GM18511 (cell line): ENCODE measurements around the gene GPRC5D.

Source experiments
- ATAC-seq: cut with Tn5 transposase; IDR thresholded peaks from one replicate; pipeline ENCODE4 v1.9.1; 2021; ENCODE audit warnings: mild to moderate bottlenecking, moderate library complexity; ENCODE audit not compliant: unreplicated experiment

Gene GPRC5D

GRCh38 chr12:12979731-12980259 lies 27.8 kb upstream of the GPRC5D start:
- no peak for ATAC-seq

- no peak for ATAC-seq
These were observed 27.2 kb upstream of the GPRC5D start for GRCh38 chr12:12979126-12979525.

GRCh38 chr12:12977231-12977630 lies 25.3 kb upstream of the GPRC5D start:
- ATAC-seq: no peak

GRCh38 chr12:12976366-12976765 lies 24.4 kb upstream of the GPRC5D start:
- no peak for ATAC-seq

GRCh38 chr12:12975322-12976077 lies 23.5 kb upstream of the GPRC5D start:
- no peak for ATAC-seq

- ATAC-seq: no peak
These were observed 22.2 kb upstream of the GPRC5D start for GRCh38 chr12:12974211-12974610.

- no peak for ATAC-seq
These were observed 21.0 kb upstream of the GPRC5D start for GRCh38 chr12:12973019-12973418.

- no peak for ATAC-seq
These were observed 13.9 kb upstream of the GPRC5D start for GRCh38 chr12:12965836-12966235.

GRCh38 chr12:12964255-12964654 lies 12.3 kb upstream of the GPRC5D start:
- ATAC-seq: no peak

GRCh38 chr12:12960639-12961209 lies 8.8 kb upstream of the GPRC5D start:
- ATAC-seq: no peak

GRCh38 chr12:12958886-12959285 lies 6.9 kb upstream of the GPRC5D start:
- no peak for ATAC-seq

- ATAC-seq: no peak
These were observed 3.1 kb upstream of the GPRC5D start for GRCh38 chr12:12954878-12955625.

- no peak for ATAC-seq
These were observed 2.4 kb upstream of the GPRC5D start for GRCh38 chr12:12954356-12954755.

GRCh38 chr12:12951504-12951903 lies 466 bp downstream of the GPRC5D start:
- no peak for ATAC-seq

- no peak for ATAC-seq
These were observed 4.1 kb downstream of the GPRC5D start for GRCh38 chr12:12947902-12948301.

GRCh38 chr12:12946686-12947355 lies 5.1 kb downstream of the GPRC5D start:
- no peak for ATAC-seq

- no peak for ATAC-seq
These were observed 6.4 kb downstream of the GPRC5D start for GRCh38 chr12:12945591-12945990.

- ATAC-seq: no peak
These were observed 8.2 kb downstream of the GPRC5D start for GRCh38 chr12:12943586-12944260.

GRCh38 chr12:12941450-12942350 lies 10.3 kb downstream of the GPRC5D start:
- no peak for ATAC-seq

- no peak for ATAC-seq
These were observed 12.1 kb downstream of the GPRC5D start for GRCh38 chr12:12939888-12940287.
